HCT116 (cell line): ENCODE results near the gene MYLK3. TPM values are rescaled to one million over a fixed set of nuclear protein-coding genes. Genes with fewer than 3 reads are reported as not detected.

Source experiments
- ATAC-seq: fragments of 200-7000 bp; cut with Tn5 transposase; 2 replicates; pipeline ENCODE4 v1.9.1; 2020; ENCODE audit warnings: mild to moderate bottlenecking, moderate library complexity
- BruUV-seq: library from RNA; stranded (reverse); fragments of 400-500 nt; replicated peaks from 2 replicates; lab custom pipeline; 2021; lab: Mats Ljungman, UMichigan
- CTCF ChIA-PET: fragments of 300-600 bp; sonication (Branson Sonifier 250); formaldehyde crosslinking; loops from one replicate; lab custom pipeline; 2021; ENCODE audit warnings: antibody characterized with exemption; lab: Charles Lee
- POLR2A ChIA-PET: fragments of 300-600, 350-600 bp; sonication (Branson Sonifier 250); formaldehyde crosslinking; loops from one replicate; lab custom pipeline; 2021; ENCODE audit warnings: antibody characterized with exemption; lab: Charles Lee
- RAD21 ChIA-PET, 2 experiments: fragments of 300-600 bp; sonication (Branson Sonifier 250); formaldehyde crosslinking; loops; one replicate each; lab custom pipeline; 2023; ENCODE audit warnings: low total read pairs in 2 of 2; ENCODE audit not compliant: uncharacterized antibody in 2 of 2, unreplicated experiment in 2 of 2, low non-redundant PET in 1 of 2; lab: Charles Lee
- DNase-seq: peaks from one replicate; pipeline ENCODE4 v3.0.0-alpha.2; 2010; ENCODE audit warnings: low read depth, low spot score
- H2AFZ ChIP-seq: fragments of 200-600 bp; shearing (Covaris generic), sonication (generic); 2 replicates; pipeline ENCODE4 v1.6.1; 2017; ENCODE audit warnings: low read depth, mixed run types, mixed read lengths, antibody characterized with exemption, low read length; ENCODE audit not compliant: poor library complexity, severe bottlenecking
- H3K27ac ChIP-seq: 2 replicates; pipeline ENCODE4 v1.5.1; 2012; ENCODE audit warnings: low read depth, low read length
- H3K27me3 ChIP-seq: fragments of 200-600 bp; sonication (generic); 2 replicates; pipeline ENCODE4 v1.6.1; 2016; ENCODE audit warnings: mixed run types, low read length, mixed read lengths; ENCODE audit not compliant: insufficient read depth
- H3K36me3 ChIP-seq, 2 experiments: fragments of 200-500 bp in 1 of 2; fragments of 200-600 bp in 1 of 2; sonication (Bioruptor generic) in 1 of 2; sonication (generic) in 1 of 2; 2 replicates each; pipeline versions ENCODE4 v1.5.1 to v1.6.1; 2014 to 2016; ENCODE audit warnings: low read length in 2 of 2, inconsistent platforms in 1 of 2, mixed read lengths in 1 of 2, mixed run types in 1 of 2; ENCODE audit not compliant: insufficient read depth in 2 of 2, control insufficient read depth in 1 of 2
- H3K4me1 ChIP-seq, 2 experiments: fragments of 200-600 bp in 1 of 2; sonication (generic) in 1 of 2; 2 replicates each; pipeline versions ENCODE4 v1.5.1 to v1.6.1; 2012 to 2017; ENCODE audit warnings: low read length in 2 of 2, inconsistent platforms in 1 of 2, mild to moderate bottlenecking in 1 of 2, mixed read lengths in 1 of 2, mixed run types in 1 of 2, moderate library complexity in 1 of 2; ENCODE audit not compliant: insufficient read depth in 2 of 2, control insufficient read depth in 1 of 2
- H3K4me2 ChIP-seq: fragments of 200-600 bp; sonication (generic); 2 replicates; pipeline ENCODE4 v1.6.1; 2017; ENCODE audit warnings: mixed run types, low read length, mixed read lengths
- H3K4me3 ChIP-seq, 2 experiments: fragments of 200-600 bp in 1 of 2; sonication (generic) in 1 of 2; replicated peaks in 1 of 2; 2 replicates each; pipeline ENCODE4 v1.5.1; 2011 to 2016; ENCODE audit warnings: low read length in 2 of 2, control low read depth in 1 of 2, low read depth in 1 of 2, mild to moderate bottlenecking in 1 of 2, mixed read lengths in 1 of 2, mixed run types in 1 of 2
- H3K79me2 ChIP-seq: fragments of 200-600 bp; sonication (generic); 2 replicates; pipeline ENCODE4 v1.6.1; 2017; ENCODE audit warnings: mild to moderate bottlenecking, mixed run types, low read length, moderate library complexity, mixed read lengths; ENCODE audit not compliant: insufficient read depth
- H3K9ac ChIP-seq: fragments of 200-600 bp; sonication (generic); 2 replicates; pipeline ENCODE4 v1.6.1; 2016; ENCODE audit warnings: low read length, mixed read lengths
- H3K9me2 ChIP-seq: fragments of 200-600 bp; sonication (generic), shearing (Covaris generic); 2 replicates; pipeline ENCODE4 v1.6.1; 2017; ENCODE audit warnings: mixed run types, mild to moderate bottlenecking, moderate library complexity; ENCODE audit not compliant: insufficient read depth
- H3K9me3 ChIP-seq, 2 experiments: fragments of 200-500 bp in 1 of 2; fragments of 200-600 bp in 1 of 2; sonication (Bioruptor generic) in 1 of 2; sonication (generic) in 1 of 2; 2 replicates each; pipeline ENCODE4 v1.6.1; 2014 to 2017; ENCODE audit warnings: low read length in 2 of 2, mixed read lengths in 2 of 2, inconsistent platforms in 1 of 2, low read depth in 1 of 2, mild to moderate bottlenecking in 1 of 2, mixed run types in 1 of 2, moderate library complexity in 1 of 2; ENCODE audit not compliant: control insufficient read depth in 1 of 2, insufficient read depth in 1 of 2
- H4K20me1 ChIP-seq: fragments of 200-600 bp; sonication (generic), shearing (Covaris generic); 2 replicates; pipeline ENCODE4 v1.6.1; 2017; ENCODE audit warnings: mixed run types, mild to moderate bottlenecking, moderate library complexity; ENCODE audit not compliant: insufficient read depth
- ATF3 ChIP-seq: IDR thresholded peaks from 2 replicates; pipeline ENCODE4 v1.6.1; 2012
- CEBPB ChIP-seq: IDR thresholded peaks from 2 replicates; pipeline ENCODE4 v1.6.1; 2012; ENCODE audit warnings: low read depth
- EGR1 ChIP-seq: IDR thresholded peaks from 2 replicates; pipeline ENCODE4 v1.6.1; 2012; ENCODE audit warnings: low read depth
- ELF1 ChIP-seq: IDR thresholded peaks from 2 replicates; pipeline ENCODE4 v1.6.1; 2012; ENCODE audit warnings: low read depth, borderline replicate concordance
- EZH2 ChIP-seq: fragments of 200-600 bp; sonication (generic); IDR thresholded peaks from 2 replicates; pipeline ENCODE4 v1.6.1; 2017; ENCODE audit warnings: antibody characterized with exemption, mixed run types
- EZH2phosphoT487 ChIP-seq: fragments of 200-600 bp; IDR thresholded peaks from 2 replicates; pipeline ENCODE4 v1.6.1; 2018; ENCODE audit warnings: antibody characterized with exemption, borderline replicate concordance
- FOSL1 ChIP-seq: IDR thresholded peaks from 2 replicates; pipeline ENCODE4 v1.6.1; 2012; ENCODE audit warnings: low read depth
- JUND ChIP-seq: IDR thresholded peaks from 2 replicates; pipeline ENCODE4 v1.6.1; 2012
- POLR2A ChIP-seq: IDR thresholded peaks from 2 replicates; pipeline ENCODE4 v1.7.0; 2011; ENCODE audit warnings: borderline replicate concordance; ENCODE audit not compliant: insufficient read depth, insufficient read length; ENCODE audit errors: extremely low read depth
- POLR2AphosphoS5 ChIP-seq: IDR thresholded peaks from 2 replicates; pipeline ENCODE4 v1.6.1; 2011; ENCODE audit warnings: mild to moderate bottlenecking, low read depth, low read length, moderate library complexity
- RAD21 ChIP-seq: IDR thresholded peaks from 2 replicates; pipeline ENCODE4 v1.6.1; 2012; ENCODE audit warnings: low read depth, mild to moderate bottlenecking
- REST ChIP-seq: IDR thresholded peaks from 2 replicates; pipeline ENCODE4 v1.6.1; 2012; ENCODE audit warnings: low read depth
- SIN3A ChIP-seq: IDR thresholded peaks from 2 replicates; pipeline ENCODE4 v1.6.1; 2012; ENCODE audit warnings: low read depth
- SP1 ChIP-seq: IDR thresholded peaks from 2 replicates; pipeline ENCODE4 v1.6.1; 2012; ENCODE audit warnings: low read depth
- SRF ChIP-seq: IDR thresholded peaks from 2 replicates; pipeline ENCODE4 v1.6.1; 2012; ENCODE audit warnings: low read depth
- TCF7L2 ChIP-seq: IDR thresholded peaks from 2 replicates; pipeline ENCODE4 v1.7.0; 2011; ENCODE audit warnings: borderline replicate concordance, inconsistent platforms; ENCODE audit not compliant: insufficient read depth, insufficient read length; ENCODE audit errors: extremely low read depth
- YY1 ChIP-seq: IDR thresholded peaks from 2 replicates; pipeline ENCODE4 v1.6.1; 2011; ENCODE audit warnings: low read length, low read depth, moderate library complexity, mild to moderate bottlenecking; ENCODE audit not compliant: insufficient replicate concordance; ENCODE audit errors: extremely low read depth
- ZBTB33 ChIP-seq: IDR thresholded peaks from 2 replicates; pipeline ENCODE4 v1.6.1; 2011; ENCODE audit warnings: mild to moderate bottlenecking, low read length, moderate library complexity; ENCODE audit not compliant: insufficient replicate concordance; ENCODE audit errors: extremely low read depth
- intact Hi-C: fragments of 100-400 bp; cut with micrococcal nuclease; formaldehyde crosslinking; loops from 2 replicates; pipeline ENCODE4 v1.10.0; 2022
- total RNA-seq: library from RNA; stranded (reverse); gene quantifications from one replicate; pipeline ENCODE4 v1.2.1, GENCODE V29; 2021; ENCODE audit not compliant: unreplicated experiment

MYLK3 gene
- total RNA-seq, 1 experiment from 2014 or later, result 0.22 TPM

GRCh38 chr16:46748775-46749705 lies 896 bp upstream of the MYLK3 start:
- H3K4me3 ChIP-seq, result no peak overlapping the region
- no TSS peak for BruUV-seq
- H3K9me3 ChIP-seq, result no peaks in the 10 kb centered on the region
- H4K20me1 ChIP-seq, result no peaks in the 10 kb centered on the region
- no peak for TF ChIP-seq SRF
- no peak for TF ChIP-seq EZH2phosphoT487
- no peak for TF ChIP-seq POLR2AphosphoS5
- no peak for TF ChIP-seq REST
- no peak for TF ChIP-seq CEBPB
- TF ChIP-seq TCF7L2, result no peak
- no peak for TF ChIP-seq ATF3
- TF ChIP-seq YY1, result no peak
- no peak for TF ChIP-seq SIN3A
- TF ChIP-seq EZH2, result no peak
- no peak for TF ChIP-seq FOSL1
- no peak for TF ChIP-seq POLR2A
- TF ChIP-seq JUND, result no peak
- no peak for TF ChIP-seq RAD21
- TF ChIP-seq ELF1, result no peak
- TF ChIP-seq EGR1, result no peak
- no peak for TF ChIP-seq SP1
- TF ChIP-seq ZBTB33, result no peak
- H2AFZ ChIP-seq, result no peak overlapping the region
- ChIA-PET POLR2A (no interaction called here), RAD21 (no interaction called here), CTCF (no interaction called here)
- no peaks in the 10 kb centered on the region for H3K27me3 ChIP-seq
- intact Hi-C loops, result no loop called here
- no peaks in the 10 kb centered on the region for H3K79me2 ChIP-seq
- H3K4me2 ChIP-seq, result no peak overlapping the region
- H3K9me2 ChIP-seq, result no peaks in the 10 kb centered on the region
- ATAC-seq (no peak), DNase-seq (no peak)
- no peak overlapping the region for H3K9ac ChIP-seq
- H3K4me1 ChIP-seq, result no peaks in the 10 kb centered on the region
- no peaks in the 10 kb centered on the region for H3K36me3 ChIP-seq
- no peak overlapping the region for H3K27ac ChIP-seq
